ENCODE results near the gene EIPR1.

The EIPR1 gene

DNA sequence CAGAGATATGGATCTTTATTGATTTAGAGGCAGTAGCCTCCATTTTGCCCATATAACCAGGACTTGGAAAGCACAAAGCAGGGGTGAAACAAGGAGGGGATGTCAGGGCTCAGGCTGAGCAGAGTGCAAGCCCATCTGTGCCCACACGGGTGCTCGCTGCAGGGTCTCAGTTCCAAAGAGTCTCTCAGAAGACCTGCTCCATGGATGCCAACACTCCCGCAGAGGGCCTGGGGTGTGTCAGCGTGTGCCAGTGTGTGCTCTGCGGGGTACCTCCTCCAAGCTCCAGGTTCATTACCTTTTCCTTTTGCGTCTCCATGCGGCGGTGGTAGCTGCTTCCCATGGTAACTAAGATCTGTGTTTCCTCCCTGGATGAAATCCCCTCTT lies 107.5 kb downstream of the EIPR1 start:
- TF ChIP-seq, protein P1, sequence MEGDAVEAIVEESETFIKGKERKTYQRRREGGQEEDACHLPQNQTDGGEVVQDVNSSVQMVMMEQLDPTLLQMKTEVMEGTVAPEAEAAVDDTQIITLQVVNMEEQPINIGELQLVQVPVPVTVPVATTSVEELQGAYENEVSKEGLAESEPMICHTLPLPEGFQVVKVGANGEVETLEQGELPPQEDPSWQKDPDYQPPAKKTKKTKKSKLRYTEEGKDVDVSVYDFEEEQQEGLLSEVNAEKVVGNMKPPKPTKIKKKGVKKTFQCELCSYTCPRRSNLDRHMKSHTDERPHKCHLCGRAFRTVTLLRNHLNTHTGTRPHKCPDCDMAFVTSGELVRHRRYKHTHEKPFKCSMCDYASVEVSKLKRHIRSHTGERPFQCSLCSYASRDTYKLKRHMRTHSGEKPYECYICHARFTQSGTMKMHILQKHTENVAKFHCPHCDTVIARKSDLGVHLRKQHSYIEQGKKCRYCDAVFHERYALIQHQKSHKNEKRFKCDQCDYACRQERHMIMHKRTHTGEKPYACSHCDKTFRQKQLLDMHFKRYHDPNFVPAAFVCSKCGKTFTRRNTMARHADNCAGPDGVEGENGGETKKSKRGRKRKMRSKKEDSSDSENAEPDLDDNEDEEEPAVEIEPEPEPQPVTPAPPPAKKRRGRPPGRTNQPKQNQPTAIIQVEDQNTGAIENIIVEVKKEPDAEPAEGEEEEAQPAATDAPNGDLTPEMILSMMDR (IDR thresholded peaks at IDR 0.05; ENCODE audit: control extremely low read depth, extremely low read depth, low read depth, missing control alignments) = no peak
- DNase-seq (ENCODE audit: extremely low spot score) = no peak
- ChIA-PET POLR2A (no interaction called here), CTCF (no interaction called here)

DNA sequence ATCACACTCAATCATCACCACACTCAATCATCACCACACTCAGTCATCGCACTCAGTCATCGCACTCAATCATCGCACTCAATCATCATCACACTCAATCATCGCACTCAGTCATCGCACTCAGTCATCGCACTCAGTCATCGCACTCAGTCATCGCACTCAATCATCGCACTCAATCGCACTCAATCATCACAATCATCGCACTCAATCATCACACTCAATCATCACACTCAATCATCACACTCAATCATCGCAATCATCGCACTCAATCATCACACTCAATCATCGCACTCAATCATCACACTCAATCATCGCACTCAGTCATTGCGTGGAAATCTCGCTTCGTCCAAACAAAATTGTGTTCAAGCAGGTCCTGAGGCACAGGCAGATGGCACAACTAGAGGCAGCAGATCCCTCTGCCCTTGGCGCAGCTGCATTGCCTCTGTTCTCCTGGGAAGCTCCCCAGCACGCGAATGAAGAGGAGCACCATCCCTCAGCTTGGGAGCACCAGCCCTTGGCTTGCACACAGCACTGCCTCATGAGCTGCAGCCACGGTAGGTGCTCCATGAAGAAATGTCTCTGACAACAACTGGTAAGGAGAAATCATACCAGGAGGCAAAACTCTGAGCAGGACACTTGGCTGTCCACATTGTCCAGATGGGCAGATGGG lies 108.1 kb downstream of the EIPR1 start:
- DNase-seq (ENCODE audit: extremely low spot score) = no peak
- TF ChIP-seq, protein P1 (IDR thresholded peaks at IDR 0.05; ENCODE audit: control extremely low read depth, extremely low read depth, low read depth, missing control alignments) = no peak
- ChIA-PET POLR2A (no interaction called here), CTCF (no interaction called here)

DNA sequence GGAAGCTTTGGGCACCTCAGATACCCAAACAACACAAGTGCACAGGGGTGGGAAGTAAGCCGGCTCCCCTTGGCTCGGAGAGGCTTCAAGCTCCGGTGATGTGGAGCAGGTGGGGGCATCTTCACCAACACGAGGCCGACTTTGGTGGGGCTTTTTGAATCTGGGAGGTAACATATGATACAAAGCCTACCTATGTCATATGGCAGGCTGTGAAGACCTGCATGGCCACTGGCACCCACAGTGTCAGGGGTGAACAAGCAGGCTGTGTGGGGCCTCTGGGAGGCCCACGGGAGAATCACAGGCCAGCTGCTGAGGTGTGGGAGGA lies 109.0 kb downstream of the EIPR1 start:
- POLR2A ChIA-PET = no interaction called here
- TF ChIP-seq, protein P1 (IDR thresholded peaks at IDR 0.05; ENCODE audit: control extremely low read depth, extremely low read depth, low read depth, missing control alignments) = no peak
- CTCF ChIA-PET = no interaction called here
- DNase-seq (ENCODE audit: extremely low spot score) = no peak

DNA sequence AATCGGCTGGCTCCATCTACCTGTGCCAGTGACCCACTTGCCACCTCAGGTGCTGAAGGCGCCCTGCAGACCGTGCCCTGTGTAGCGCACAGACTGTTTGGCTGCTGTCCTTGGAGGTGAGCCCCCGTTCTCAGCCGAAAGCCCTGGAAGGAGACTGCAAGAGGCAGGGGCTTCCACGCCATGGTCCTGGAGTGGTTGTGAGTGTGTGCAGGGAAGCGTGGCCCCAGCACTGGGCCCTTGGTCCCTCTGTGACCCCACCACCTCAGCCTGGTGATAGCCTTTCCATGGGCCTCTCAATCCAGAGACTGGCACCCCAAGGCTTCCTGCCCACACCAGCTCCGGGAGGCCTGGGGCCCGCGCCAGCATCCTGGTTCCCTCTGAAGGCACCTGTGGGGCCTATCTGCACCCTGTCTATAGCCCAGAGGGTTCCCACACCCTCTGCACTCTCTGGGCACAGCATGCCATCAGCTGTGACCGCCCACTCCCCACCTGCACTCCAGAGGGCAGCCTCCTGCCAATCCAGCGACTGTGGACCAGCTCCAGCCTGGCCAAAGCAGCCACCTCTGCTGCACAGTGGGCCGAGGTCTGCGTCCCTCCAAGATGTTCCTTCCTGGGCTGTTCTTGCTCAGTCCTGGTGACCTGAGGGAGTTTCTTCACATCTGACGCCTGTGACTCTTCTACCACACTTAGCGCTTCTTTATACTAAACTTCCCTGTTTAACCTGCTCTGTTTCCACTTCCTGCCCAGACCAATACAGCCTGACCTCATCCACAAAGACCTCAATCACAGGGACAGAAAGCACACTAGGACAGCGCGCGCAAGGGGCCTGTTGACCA lies 109.5 kb downstream of the EIPR1 start:
- DNase-seq (ENCODE audit: extremely low spot score) = no peak
- POLR2A ChIA-PET = no interaction called here
- TF ChIP-seq, protein P1 (IDR thresholded peaks at IDR 0.05; ENCODE audit: control extremely low read depth, extremely low read depth, low read depth, missing control alignments) = no peak
- CTCF ChIA-PET = interaction anchor here (1.2 to 1.3 kb wide), 2 partner anchors 46 to 62 kb away, joined by 3 read pairs; no protein-coding TSS in a partner anchor

DNA sequence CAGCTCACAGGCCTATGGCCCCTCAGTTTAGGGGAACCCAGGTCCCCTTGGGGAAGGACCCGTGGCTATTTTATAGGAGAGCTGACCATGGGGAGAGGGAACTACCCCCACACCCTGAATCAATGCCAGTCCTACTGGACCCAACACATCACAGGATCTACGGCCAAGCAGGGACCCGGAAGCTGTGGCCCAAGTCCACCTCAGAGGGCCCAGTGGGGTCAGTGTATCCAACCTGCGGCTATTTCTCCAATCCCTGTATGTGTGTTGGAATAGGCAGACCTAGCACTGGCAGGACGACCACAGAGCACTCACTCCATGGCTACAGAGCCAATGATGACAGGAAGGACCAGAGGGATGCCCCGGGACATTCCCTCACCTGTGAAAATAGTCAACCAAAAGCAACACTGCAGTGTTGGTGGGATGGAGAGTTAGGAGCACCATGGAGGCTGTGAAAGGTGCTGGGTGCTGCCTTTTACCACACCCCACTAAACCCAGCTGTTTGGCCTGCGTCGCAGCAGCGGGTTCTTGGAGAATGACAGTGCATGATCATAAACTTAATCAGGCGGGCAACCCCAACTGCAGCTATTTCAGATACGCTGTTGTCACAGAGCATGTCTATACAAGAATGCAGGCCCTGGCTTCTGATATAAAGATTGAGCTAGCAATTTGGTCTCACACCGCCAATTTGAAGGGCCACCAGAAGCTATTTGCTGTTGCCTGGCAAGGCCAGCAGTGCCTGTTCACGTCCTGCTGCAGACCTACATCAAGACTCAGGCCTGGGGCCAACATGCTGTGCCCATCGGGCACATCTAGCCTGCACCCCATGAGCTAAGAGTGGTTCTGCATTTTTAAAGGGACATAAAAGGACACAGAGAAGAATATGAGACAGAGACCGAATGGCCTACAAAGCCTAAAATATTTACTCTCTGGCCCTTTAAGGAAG lies 110.4 kb downstream of the EIPR1 start:
- DNase-seq (ENCODE audit: extremely low spot score) = no peak
- ChIA-PET POLR2A (no interaction called here), CTCF (interaction anchor here (1.2 to 1.3 kb wide), 3 partner anchors 24 to 61 kb away, joined by 3 read pairs; no protein-coding TSS in a partner anchor)
- TF ChIP-seq, protein P1 (IDR thresholded peaks at IDR 0.05; ENCODE audit: control extremely low read depth, extremely low read depth, low read depth, missing control alignments) = no peak
